Esophagus muscularis mucosa (tissue), 4 donors: Measurements from ENCODE around the gene ZNF618. TPM values are rescaled to one million over a fixed set of nuclear protein-coding genes. Genes with fewer than 3 reads are reported as not detected.

Experiments
- DNase-seq: peaks from one replicate; pipeline ENCODE4 v3.0.0-alpha.2; 2017; ENCODE audit errors: extremely low spot score
- H3K27ac ChIP-seq, 4 donors: fragments of 200-600 bp; sonication (generic); replicated peaks in 1 of 4; 1 replicate in 3 of 4; 2 replicates in 1 of 4; pipeline ENCODE4 v1.5.1; 2016 to 2019; ENCODE audit warnings: mild to moderate bottlenecking in 1 of 4
- H3K27me3 ChIP-seq, 4 donors: fragments of 200-600 bp; sonication (generic); one replicate each; pipeline versions ENCODE4 v1.5.1 to v1.6.0; 2016 to 2019
- H3K36me3 ChIP-seq, 4 donors: fragments of 200-600 bp; sonication (generic); one replicate each; pipeline ENCODE4 v1.5.1; 2016 to 2019
- H3K4me1 ChIP-seq, 4 donors: fragments of 200-600 bp; sonication (generic); one replicate each; pipeline ENCODE4 v1.5.1; 2016 to 2019
- H3K4me3 ChIP-seq, 4 donors: fragments of 200-600 bp; sonication (generic); 1 replicate in 2 of 4; 2 replicates in 2 of 4; pipeline ENCODE4 v1.5.1; 2016 to 2019; ENCODE audit warnings: mild to moderate bottlenecking in 4 of 4, moderate library complexity in 1 of 4
- H3K9me3 ChIP-seq, 4 donors: fragments of 200-600 bp; sonication (generic); 1 replicate in 3 of 4; 2 replicates in 1 of 4; pipeline ENCODE4 v1.5.1; 2016 to 2019
- CTCF ChIP-seq, 3 experiments: fragments of 200-600 bp in 2 of 3; fragments of 450-650 bp in 1 of 3; sonication (generic) in 2 of 3; IDR thresholded peaks; one replicate each; pipeline ENCODE4 v1.5.1; 2017 to 2019; ENCODE audit warnings: antibody characterized with exemption in 3 of 3, mild to moderate bottlenecking in 2 of 3, moderate library complexity in 1 of 3
- EP300 ChIP-seq: sonication (generic); formaldehyde crosslinking; IDR thresholded peaks from one replicate; pipeline ENCODE4 v1.6.1; 2017; ENCODE audit warnings: antibody characterized with exemption
- POLR2A ChIP-seq: fragments of 450-650 bp; IDR thresholded peaks from one replicate; pipeline ENCODE4 v1.6.1; 2017; ENCODE audit warnings: antibody characterized with exemption, moderate library complexity, mild to moderate bottlenecking, low read depth
- POLR2AphosphoS5 ChIP-seq, 2 donors: sonication (generic); formaldehyde crosslinking; IDR thresholded peaks; one replicate each; pipeline ENCODE4 v1.6.1; 2017; ENCODE audit warnings: antibody characterized with exemption in 2 of 2
- WGBS: methylation state at CpG from one replicate; pipeline ENCODE4 v1.1.5; 2018; 5-methylcytosine and 5-hydroxymethylcytosine counted together
- intact Hi-C: fragments of 100-400 bp; cut with DNase I; formaldehyde crosslinking; loops from one replicate; pipeline ENCODE4 v1.15.1; 2023
- total RNA-seq, 4 donors: library from RNA; depleted of rRNA; stranded (reverse); fragments of >200 nt; gene quantifications; one replicate each; pipeline versions ENCODE4 v1.1.0 to v1.2.1, GENCODE V29; 2016

The ZNF618 gene
- total RNA-seq, 4 donors from 2014 or later, result 1.2 to 4.5 (median 2.6) TPM

DNA sequence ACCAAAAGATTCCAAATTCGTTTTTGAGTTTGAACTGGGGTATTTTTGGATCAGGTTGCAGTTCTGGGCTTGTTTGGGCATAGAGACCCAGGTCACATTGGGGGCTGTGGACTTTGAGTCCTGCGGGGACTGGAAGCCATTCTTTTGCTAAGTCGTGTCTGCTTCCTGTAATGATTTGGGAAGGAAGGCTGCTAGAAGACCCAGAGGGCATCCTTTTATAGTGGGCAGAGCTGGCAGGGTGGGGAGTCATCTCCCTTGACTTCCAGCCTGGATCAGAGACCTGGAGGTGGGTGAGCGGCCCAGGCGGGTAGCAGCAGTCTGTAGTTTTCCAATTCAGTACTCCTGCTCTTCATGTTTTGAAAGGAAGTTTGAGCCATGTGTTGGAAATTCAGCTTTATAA is 11.3 kb downstream of the ZNF618 start:
- DNase-seq, result peak; percentile 17
- H3K36me3 ChIP-seq, result no peaks in the 10 kb centered on the region
- no peaks in the 10 kb centered on the region for H3K27me3 ChIP-seq
- H3K4me3 ChIP-seq, result no peak overlapping the region
- H3K9me3 ChIP-seq, result no peaks in the 10 kb centered on the region
- no peak overlapping the region for H3K27ac ChIP-seq
- peaks cover 18 to 32% (median 21%) of the 10 kb centered on the region in 4 donors for H3K4me1 ChIP-seq
- WGBS, result 76% methylated on average over 5 of the region's 5 CpGs
- intact Hi-C loops, result no loop called here
- TF ChIP-seq CTCF (IDR thresholded peaks at IDR 0.05) (no peak), POLR2AphosphoS5 (IDR thresholded peaks at IDR 0.05) (no peak), EP300 (no peak), POLR2A (no peak)

GRCh38 chr9:113888336-113888735 is 12.2 kb downstream of the ZNF618 start:
- 46% methylated on average over 8 of the region's 8 CpGs for WGBS
- Histone ChIP-seq H3K9me3 (no peaks in the 10 kb centered on the region), H3K4me1 (peaks cover 18 to 32% (median 21%) of the 10 kb centered on the region in 4 donors), H3K27ac (no peak overlapping the region), H3K27me3 (no peaks in the 10 kb centered on the region), H3K4me3 (no peak overlapping the region), H3K36me3 (no peaks in the 10 kb centered on the region)
- TF ChIP-seq EP300, result no peak
- no peak for TF ChIP-seq POLR2AphosphoS5 (IDR thresholded peaks at IDR 0.05)
- TF ChIP-seq POLR2A, result no peak
- TF ChIP-seq CTCF (IDR thresholded peaks at IDR 0.05), result no peak
- intact Hi-C loops, result no loop called here
- DNase-seq, result peak; percentile 45

GRCh38 chr9:113888976-113889375 is 12.9 kb downstream of the ZNF618 start:
- no peak for TF ChIP-seq POLR2AphosphoS5 (IDR thresholded peaks at IDR 0.05)
- no peak for TF ChIP-seq EP300
- no peak for TF ChIP-seq CTCF (IDR thresholded peaks at IDR 0.05)
- TF ChIP-seq POLR2A, result no peak
- no peak overlapping the region for H3K4me3 ChIP-seq
- H3K4me1 ChIP-seq, result peaks cover 18 to 32% (median 21%) of the 10 kb centered on the region in 4 donors
- intact Hi-C loops, result no loop called here
- no peaks in the 10 kb centered on the region for H3K9me3 ChIP-seq
- DNase-seq, result no peak
- no peak overlapping the region for H3K27ac ChIP-seq
- WGBS, result 93% methylated on average over 4 of the region's 4 CpGs
- H3K27me3 ChIP-seq, result no peaks in the 10 kb centered on the region
- H3K36me3 ChIP-seq, result no peaks in the 10 kb centered on the region

DNA sequence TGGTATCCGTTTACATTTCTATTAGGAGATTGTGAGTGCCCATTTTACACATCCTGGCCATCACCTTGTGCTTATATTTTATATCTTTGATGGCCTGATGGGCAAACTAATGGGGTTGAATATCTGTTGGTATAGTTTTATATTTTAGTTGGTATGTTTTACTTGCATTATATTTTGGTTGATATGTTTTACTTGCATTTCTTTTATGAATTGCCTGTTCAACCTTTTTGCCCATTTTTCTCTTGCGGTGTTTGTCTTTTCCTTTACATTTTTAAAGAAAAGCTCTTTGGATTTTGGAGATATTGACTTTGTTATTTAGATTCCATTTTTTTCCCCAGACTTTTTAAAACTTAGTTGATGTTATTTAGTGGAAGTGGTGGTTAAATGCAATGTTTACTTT is 14.6 kb downstream of the ZNF618 start:
- H3K4me3 ChIP-seq, result no peak overlapping the region
- H3K4me1 ChIP-seq, result peaks cover 12 to 27% (median 16%) of the 10 kb centered on the region in 4 donors
- no peak overlapping the region for H3K27ac ChIP-seq
- H3K27me3 ChIP-seq, result no peaks in the 10 kb centered on the region
- TF ChIP-seq CTCF (IDR thresholded peaks at IDR 0.05) (no peak), POLR2A (no peak), POLR2AphosphoS5 (IDR thresholded peaks at IDR 0.05) (no peak), EP300 (no peak)
- no peak for DNase-seq
- no peaks in the 10 kb centered on the region for H3K36me3 ChIP-seq
- WGBS, result 97% methylated on average over 2 of the region's 2 CpGs
- intact Hi-C loops, result no loop called here
- no peaks in the 10 kb centered on the region for H3K9me3 ChIP-seq

DNA sequence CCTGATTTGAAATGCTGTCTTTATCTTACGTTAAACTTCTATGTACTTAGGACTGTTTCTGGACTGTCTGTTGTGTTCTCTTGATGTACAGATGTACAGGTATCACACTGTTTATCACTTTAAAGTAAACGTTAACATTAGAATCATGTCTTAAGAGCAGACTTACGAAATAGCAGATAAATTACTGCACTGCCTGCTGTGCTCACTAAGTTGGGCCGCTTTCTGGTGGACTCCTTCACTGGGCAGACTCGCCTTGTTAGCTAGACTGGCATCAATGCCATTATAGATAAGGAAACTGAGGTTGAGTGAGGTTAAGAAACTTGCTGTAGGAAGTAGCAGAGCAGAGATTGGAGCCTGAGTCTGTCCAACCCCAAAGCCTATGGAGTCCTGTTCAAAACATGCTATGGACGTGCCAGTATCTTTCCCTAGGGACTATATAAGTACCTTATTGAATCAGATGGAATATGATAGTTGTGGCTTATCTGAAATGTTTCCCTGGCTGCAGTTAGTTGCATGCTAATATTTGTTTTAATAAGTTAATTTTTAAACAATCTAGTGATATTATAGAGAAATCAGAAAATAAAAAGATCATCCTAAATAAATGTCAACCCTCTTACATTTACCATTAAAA is 16.9 kb downstream of the ZNF618 start:
- TF ChIP-seq POLR2AphosphoS5 (IDR thresholded peaks at IDR 0.05), result no peak
- no peak for TF ChIP-seq EP300
- TF ChIP-seq CTCF (IDR thresholded peaks at IDR 0.05), result no peak
- TF ChIP-seq POLR2A, result no peak
- intact Hi-C loops, result no loop called here
- Histone ChIP-seq H3K4me1 (peaks cover 0 to 8% (median 4%) of the 10 kb centered on the region in 4 donors), H3K36me3 (no peaks in the 10 kb centered on the region), H3K9me3 (no peaks in the 10 kb centered on the region), H3K27me3 (no peaks in the 10 kb centered on the region), H3K4me3 (no peak overlapping the region), H3K27ac (no peak overlapping the region)
- 91% methylated on average over 6 of the region's 6 CpGs for WGBS
- no peak for DNase-seq
